NCI-H460 (cell line): ENCODE measurements around the gene PLA2G4D. TPM values are rescaled to one million over a fixed set of nuclear protein-coding genes. Genes with fewer than 3 reads are reported as not detected.

Experiments
- DNase-seq: peaks from one replicate; pipeline ENCODE4 v3.0.0-alpha.2; 2016; ENCODE audit warnings: low read depth; ENCODE audit errors: extremely low read depth
- total RNA-seq: library from RNA; depleted of rRNA; stranded (reverse); fragments of >200 nt; shearing (Covaris generic); gene quantifications from 2 replicates; pipeline ENCODE4 v1.2.3, GENCODE V29; 2014

The PLA2G4D gene
- total RNA-seq, 1 experiment from 2014 or later = not detected

GRCh38 chr15:42080186-42080918 lies 14.0 kb downstream of the PLA2G4D start:
- no peak for DNase-seq

GRCh38 chr15:42079401-42079908 lies 14.9 kb downstream of the PLA2G4D start:
- DNase-seq = no peak

GRCh38 chr15:42078903-42079302 lies 15.5 kb downstream of the PLA2G4D start:
- no peak for DNase-seq

GRCh38 chr15:42077689-42078088 lies 16.7 kb downstream of the PLA2G4D start:
- DNase-seq = no peak

GRCh38 chr15:42073418-42073817 lies 20.9 kb downstream of the PLA2G4D start:
- DNase-seq = no peak

- DNase-seq = no peak
Measured at GRCh38 chr15:42072141-42072685, 22.1 kb downstream of the PLA2G4D start.

- DNase-seq = no peak
Measured at GRCh38 chr15:42071717-42072116, 22.6 kb downstream of the PLA2G4D start.

- no peak for DNase-seq
Measured at GRCh38 chr15:42070976-42071350, 23.4 kb downstream of the PLA2G4D start.

- DNase-seq = no peak
Measured at GRCh38 chr15:42070279-42070975, 23.9 kb downstream of the PLA2G4D start.

- no peak for DNase-seq
Measured at GRCh38 chr15:42069496-42070278, 24.7 kb downstream of the PLA2G4D start.

- no peak for DNase-seq
Measured at GRCh38 chr15:42069025-42069424, 25.3 kb downstream of the PLA2G4D start.

- no peak for DNase-seq
Measured at GRCh38 chr15:42068601-42069000, 25.8 kb downstream of the PLA2G4D start.

- DNase-seq = no peak
Measured at GRCh38 chr15:42066764-42067415, 27.5 kb downstream of the PLA2G4D start.

GRCh38 chr15:42065468-42065867 lies 28.9 kb downstream of the PLA2G4D start:
- DNase-seq = no peak

- DNase-seq = no peak
Measured at GRCh38 chr15:42065033-42065432, 29.3 kb downstream of the PLA2G4D start.

GRCh38 chr15:42064271-42064670 lies 30.1 kb downstream of the PLA2G4D start:
- no peak for DNase-seq

- no peak for DNase-seq
Measured at GRCh38 chr15:42063122-42063848, 31.1 kb downstream of the PLA2G4D start.

GRCh38 chr15:42062284-42062806 lies 32.0 kb downstream of the PLA2G4D start:
- no peak for DNase-seq

GRCh38 chr15:42060797-42061196 lies 33.6 kb downstream of the PLA2G4D start:
- no peak for DNase-seq

- DNase-seq = no peak
Measured at GRCh38 chr15:42060477-42060763, 33.9 kb downstream of the PLA2G4D start.
